DMS153 treated with DMSO at 0.1 percent for 48 hours (cell line): ENCODE results near the gene NPIPA3.
"Not testable (repeated sequence)": the region's sequence is repeated elsewhere in the genome, so short reads cannot be mapped to it uniquely, and the experiment has no call there.

Experiments used
- DNase-seq: peaks from one replicate; lab custom pipeline; 2025; ENCODE audit not compliant: unreplicated experiment; lab: John Stamatoyannopoulos, UW

The NPIPA3 gene

DNA sequence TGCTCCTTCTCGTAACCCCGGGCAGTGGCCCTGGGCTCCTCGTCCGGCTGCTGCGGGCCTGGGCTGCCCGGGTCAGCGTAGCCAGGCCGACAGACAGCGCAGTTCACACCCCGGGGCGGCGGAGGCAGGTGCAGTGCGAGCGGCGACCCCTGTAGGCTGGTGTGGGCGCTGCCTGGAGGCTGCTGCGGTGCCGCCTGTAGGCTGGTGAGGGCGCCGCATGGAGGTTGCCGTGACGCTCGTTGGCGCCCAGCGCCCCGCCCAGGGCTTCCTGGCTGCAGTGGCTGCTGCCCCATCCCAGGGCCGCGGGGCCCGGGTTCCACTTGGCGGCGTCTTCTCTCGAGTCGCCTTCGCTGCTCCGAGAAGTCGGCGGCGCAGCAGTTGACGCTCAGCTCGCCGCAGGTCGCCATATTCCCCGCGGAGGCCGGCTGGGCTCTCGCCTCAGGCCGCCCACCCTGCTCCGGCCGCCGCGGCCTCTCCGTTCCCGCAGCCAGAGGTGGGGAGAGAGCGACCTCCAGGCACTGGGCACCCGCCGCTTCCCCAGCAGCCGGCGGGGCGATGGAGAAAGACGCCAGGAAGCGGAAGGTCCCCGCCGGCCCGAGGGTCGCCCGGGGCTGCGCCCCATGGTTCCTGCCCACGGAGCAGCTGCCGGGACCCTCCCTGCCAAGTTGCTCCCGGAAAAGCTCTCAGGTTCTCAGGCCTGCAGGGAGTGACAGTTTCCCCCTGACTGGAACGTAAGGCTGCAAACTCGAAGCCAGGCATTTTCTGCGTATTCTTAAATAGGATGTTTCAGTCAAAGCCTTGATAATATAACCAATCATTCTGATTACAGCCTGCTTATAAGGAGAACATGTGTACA is 39.3 kb downstream of the NPIPA3 start, which contains the start of gene NPIPA2:
Gene NPIPA2, plus strand, starts transcription at position 261 of the 856 bp plus-strand sequence. CDS start 5,533 bp downstream, outside the sequence.
- DNase-seq = not testable (repeated sequence)

GRCh38 chr16:14773654-14774053 is 70.4 kb downstream of the NPIPA3 start:
- DNase-seq = not testable (repeated sequence)

DNA sequence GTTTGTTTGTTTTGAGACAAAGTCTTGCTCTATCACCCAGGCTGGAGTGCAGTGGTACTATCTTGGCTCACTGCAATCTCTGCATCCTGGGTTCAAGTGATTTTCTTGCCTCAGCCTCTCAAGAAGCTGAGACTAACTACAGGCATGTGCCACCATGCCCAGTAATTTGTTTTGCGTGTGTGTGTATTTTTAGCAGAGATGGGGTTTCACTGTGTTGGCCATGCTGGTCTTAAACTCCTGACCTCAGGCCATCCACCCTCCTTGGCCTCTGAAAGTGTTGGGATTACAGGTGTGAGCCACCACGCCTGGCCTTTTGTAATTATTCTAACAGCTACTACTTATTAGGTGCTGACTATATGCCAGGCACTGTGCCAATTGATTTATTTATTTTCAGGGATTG is 72.4 kb downstream of the NPIPA3 start:
- not testable (repeated sequence) for DNase-seq
